K562 (cell line): ENCODE data around the gene MYMK.

ENCODE experiments used
- AFF4 ChIP-seq: sonication (generic); formaldehyde crosslinking; IDR thresholded peaks from 2 replicates; pipeline ENCODE4 v1.8.0; 2023; ENCODE audit warnings: mild to moderate bottlenecking, missing genetic modification reagents
- CREM ChIP-seq: IDR thresholded peaks from 2 replicates; pipeline ENCODE4 v1.6.1; 2014; ENCODE audit warnings: antibody characterized with exemption, low read depth
- CTCF ChIP-seq, 3 experiments: IDR thresholded peaks in 2 of 3; conservative IDR thresholded peaks in 1 of 3; 2 replicates each; pipeline ENCODE4 v1.5.1; 2011 to 2012; ENCODE audit warnings: low read length in 3 of 3, mild to moderate bottlenecking in 3 of 3, control low read depth in 2 of 3, improper control_type of control experiment in 1 of 3, inconsistent platforms in 1 of 3, low read depth in 1 of 3, mixed read lengths in 1 of 3, moderate library complexity in 1 of 3; ENCODE audit not compliant: insufficient read depth in 2 of 3
- ID3 ChIP-seq, 2 experiments: fragments of 250-450 bp in 1 of 2; fragments of 450-650 bp in 1 of 2; sonication (Bioruptor Pico) in 1 of 2; IDR thresholded peaks; 2 replicates each; pipeline versions ENCODE4 v1.6.1 to v1.8.0; 2016 to 2021; ENCODE audit warnings: mild to moderate bottlenecking in 2 of 2, moderate library complexity in 2 of 2, missing compliant biosample characterization in 1 of 2, missing genetic modification characterization in 1 of 2
- JUN ChIP-seq, 2 experiments: sonication (generic) in 1 of 2; formaldehyde crosslinking in 1 of 2; IDR thresholded peaks; 2 replicates each; pipeline versions ENCODE4 v1.6.1 to v1.8.0; 2012 to 2022; ENCODE audit warnings: borderline replicate concordance in 2 of 2, mild to moderate bottlenecking in 2 of 2, improper control_type of control experiment in 1 of 2, low read depth in 1 of 2, low read length in 1 of 2, missing genetic modification reagents in 1 of 2
- POLR2A ChIP-seq: fragments of 450-650 bp; conservative IDR thresholded peaks from 2 replicates; pipeline ENCODE4 v1.6.1; 2016
- POLR2AphosphoS5 ChIP-seq: IDR thresholded peaks from 2 replicates; pipeline ENCODE4 v1.6.1; 2011; ENCODE audit warnings: mild to moderate bottlenecking, low read depth, low read length, moderate library complexity; ENCODE audit not compliant: control insufficient read depth, insufficient read depth
- RCOR1 ChIP-seq, 2 experiments: IDR thresholded peaks; 2 replicates each; pipeline ENCODE4 v1.6.1; 2012; ENCODE audit warnings: low read depth in 2 of 2, low read length in 2 of 2, borderline replicate concordance in 1 of 2, improper control_type of control experiment in 1 of 2
- TSHZ1 ChIP-seq: fragments of 250-450 bp; sonication (Bioruptor Pico); IDR thresholded peaks from 2 replicates; pipeline ENCODE4 v1.4.0; 2020; ENCODE audit warnings: mild to moderate bottlenecking, moderate library complexity
- U2AF2 ChIP-seq: fragments of 200-400 bp; formaldehyde crosslinking; optimal IDR thresholded peaks from 2 replicates; pipeline ENCODE3; 2017; ENCODE audit warnings: low read depth, mild to moderate bottlenecking, low read length
- ZBTB2 ChIP-seq: fragments of 450-650 bp; IDR thresholded peaks from 2 replicates; pipeline ENCODE4 v1.6.1; 2016; ENCODE audit warnings: antibody characterized with exemption

- TF ChIP-seq POLR2A (no peak), ID3 (CRISPR knock-in tag; IDR thresholded peaks at IDR 0.05) (no peak), ID3 (tag; IDR thresholded peaks at IDR 0.05) (no peak), AFF4 (CRISPR knock-in tag) (no peak), CTCF (IDR thresholded peaks at IDR 0.05 in 2 of 3, conservative IDR thresholded peaks at IDR 0.05 in 1 of 3; ENCODE audit: insufficient read depth in 2 of 3, low read depth in 1 of 3, low read length in 3 of 3) (no peak), U2AF2 (no peak), RCOR1 (IDR thresholded peaks at IDR 0.05; ENCODE audit: borderline replicate concordance in 1 of 2, low read depth in 2 of 2, low read length in 2 of 2) (no peak), JUN (IDR thresholded peaks at IDR 0.05; ENCODE audit: borderline replicate concordance, low read depth, low read length) (no peak), JUN (CRISPR knock-in tag; IDR thresholded peaks at IDR 0.05; ENCODE audit: borderline replicate concordance) (no peak), POLR2AphosphoS5 (no peak), CREM (no peak), ZBTB2 (no peak), TSHZ1 (CRISPR knock-in tag) (no peak)
These were observed 58.8 kb downstream of the MYMK start for GRCh38 chr9:133465984-133466383.
